NCI-H446 treated with DMSO at 0.1 percent for 48 hours (cell line): ENCODE measurements around the gene COL2A1.

ENCODE experiments used
- DNase-seq: peaks from one replicate; lab custom pipeline; 2025; lab: John Stamatoyannopoulos, UW

The COL2A1 gene

DNA sequence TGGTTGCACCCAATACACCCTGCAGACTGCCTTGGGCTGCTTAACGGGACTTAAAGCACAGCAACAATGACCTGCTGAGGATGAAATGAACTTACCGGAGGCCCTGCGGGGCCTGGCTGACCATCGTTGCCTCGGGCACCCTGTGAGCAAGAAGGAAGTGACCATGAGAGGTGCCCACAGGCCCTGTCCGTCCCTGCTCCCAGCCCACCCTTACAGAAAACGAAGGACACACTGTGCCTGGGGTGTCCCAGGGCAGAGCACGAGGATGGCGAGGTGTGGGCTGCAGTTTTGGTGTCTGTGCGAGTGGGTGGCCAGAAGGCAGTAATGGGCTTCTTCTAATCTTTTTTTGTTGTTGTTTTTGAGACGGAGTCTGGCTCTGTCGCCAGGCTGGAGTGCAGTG lies 14.6 kb downstream of the COL2A1 start:
- no peak for DNase-seq

DNA sequence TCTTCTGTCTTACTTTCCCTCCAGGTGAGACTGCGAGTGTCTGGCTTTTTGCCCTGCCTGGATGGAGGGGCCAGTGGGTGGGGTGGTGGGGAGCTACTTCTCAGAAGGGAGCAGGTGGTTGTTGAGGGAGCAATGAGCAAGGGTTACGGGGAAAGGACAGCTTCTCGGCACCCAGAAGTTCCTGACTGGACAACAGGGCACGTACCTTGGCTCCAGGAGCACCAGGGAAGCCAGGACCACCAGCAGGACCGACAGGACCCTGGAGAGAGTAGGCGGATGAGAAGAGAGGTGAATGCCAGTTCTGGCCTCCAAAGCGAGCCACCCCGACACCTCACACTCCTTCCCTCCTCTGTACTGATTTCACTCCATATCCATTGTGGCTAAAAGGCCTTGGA lies 15.3 kb downstream of the COL2A1 start:
- DNase-seq = no peak

DNA sequence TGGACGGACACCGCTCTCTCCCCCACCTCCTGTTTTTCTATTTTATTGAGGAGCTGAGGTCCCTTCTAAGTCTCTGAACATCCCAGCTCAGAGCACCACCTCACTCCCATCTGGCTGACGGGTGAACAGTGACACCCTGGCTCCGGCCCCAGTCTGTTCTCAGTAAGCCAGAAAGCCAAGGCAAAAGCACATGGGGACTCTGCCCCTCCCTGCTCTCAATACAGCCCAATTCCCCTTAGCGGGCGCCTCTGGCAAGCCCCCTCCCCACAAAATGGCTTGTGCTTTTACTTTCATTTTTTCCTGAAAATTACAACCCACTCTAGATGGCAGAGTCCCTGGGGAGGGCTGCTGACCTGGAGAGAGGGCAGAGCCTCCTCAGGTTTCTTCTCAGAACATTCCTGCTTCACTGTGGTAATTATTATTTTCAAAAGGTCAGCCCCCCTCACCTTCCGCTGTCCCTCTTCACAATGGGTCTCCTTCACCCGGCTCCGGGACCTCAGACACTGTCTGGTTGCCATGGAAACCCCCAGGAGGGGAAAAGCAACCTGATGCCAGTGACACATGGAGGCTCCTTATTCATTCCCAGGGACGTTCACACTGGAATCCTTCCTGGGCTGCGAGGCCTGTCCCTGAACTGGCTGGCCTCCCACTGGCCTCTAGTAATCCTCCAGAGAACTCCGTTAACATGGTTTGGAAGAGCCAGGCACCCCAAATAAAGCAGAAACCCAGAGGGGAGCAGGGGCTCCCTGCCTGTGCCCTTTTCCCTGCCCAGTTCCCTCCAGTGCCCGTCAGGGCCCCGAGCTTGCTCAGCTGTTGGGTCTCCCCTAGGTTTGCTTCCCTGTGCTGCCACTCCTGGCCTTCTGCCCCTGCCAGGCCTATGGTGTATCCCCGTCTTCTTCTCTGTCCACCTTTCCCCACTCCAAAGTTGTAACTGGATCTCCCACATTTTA lies 15.9 kb downstream of the COL2A1 start:
- DNase-seq = no peak

DNA sequence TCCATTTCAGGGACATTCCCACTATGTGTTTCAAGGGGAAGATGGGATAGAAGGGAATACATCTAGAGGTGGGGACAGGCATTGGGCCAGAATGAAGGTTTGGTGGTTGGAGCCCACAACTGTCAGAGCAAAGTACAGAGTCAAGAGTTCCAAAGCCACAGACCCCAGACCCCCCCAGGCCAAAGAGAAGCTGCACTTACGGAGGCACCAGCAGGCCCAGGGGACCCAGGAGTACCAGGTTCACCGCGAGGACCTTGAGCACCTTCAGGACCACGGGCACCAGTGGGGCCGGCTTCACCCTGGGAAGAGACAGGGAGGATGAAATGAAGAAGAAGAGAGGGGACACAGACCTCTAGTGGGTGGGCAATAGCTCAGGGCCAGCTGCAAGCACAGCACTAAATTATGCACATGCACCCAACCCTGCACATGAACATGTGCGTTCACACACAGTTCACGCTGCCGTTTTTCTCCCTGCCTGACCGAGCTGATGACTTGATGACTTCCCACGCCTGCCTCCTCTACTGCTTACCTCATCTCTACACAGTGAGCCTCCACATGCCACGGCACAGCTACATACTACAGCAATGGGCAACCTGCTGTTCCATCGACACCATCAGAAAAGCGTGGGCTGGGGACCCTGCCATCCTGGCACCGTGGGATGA lies 16.7 kb downstream of the COL2A1 start:
- DNase-seq = no peak

DNA sequence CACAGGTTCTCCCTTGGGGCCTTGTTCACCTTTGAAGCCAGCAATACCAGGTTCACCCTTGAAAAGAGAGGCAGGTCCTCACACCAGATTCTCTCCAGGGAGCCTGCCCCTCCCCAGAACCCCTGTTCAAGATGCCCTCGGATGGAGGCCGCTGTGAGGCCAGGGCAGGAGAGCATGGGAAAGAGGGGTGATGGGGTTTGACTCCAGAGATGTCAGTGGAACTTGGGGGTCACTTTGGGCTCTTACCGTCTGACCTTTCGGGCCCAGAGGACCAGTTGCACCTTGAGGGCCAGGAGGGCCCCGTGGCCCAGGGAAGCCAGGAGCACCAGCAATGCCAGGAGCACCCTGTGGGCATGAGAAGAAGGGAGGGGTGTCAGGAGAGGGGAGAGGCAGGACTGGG lies 17.4 kb downstream of the COL2A1 start:
- no peak for DNase-seq

DNA sequence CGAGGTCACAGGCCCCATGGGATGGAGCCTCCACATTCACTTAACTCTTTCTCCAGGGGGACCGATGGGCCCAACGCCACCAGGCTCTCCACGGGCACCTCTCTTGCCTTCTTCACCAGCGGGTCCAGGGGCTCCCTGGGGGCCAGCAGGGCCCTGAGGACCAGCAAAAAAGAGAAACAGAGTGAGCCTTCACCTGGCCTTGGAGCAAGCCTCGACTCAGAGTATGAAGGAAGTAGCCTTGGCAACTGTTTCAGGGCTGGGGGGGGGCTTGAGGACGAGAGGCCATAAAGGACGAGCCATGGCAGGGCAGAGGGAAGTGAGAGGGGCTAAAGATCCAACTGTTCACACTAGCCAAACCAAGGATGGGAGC lies 18.0 kb downstream of the COL2A1 start:
- DNase-seq = no peak

DNA sequence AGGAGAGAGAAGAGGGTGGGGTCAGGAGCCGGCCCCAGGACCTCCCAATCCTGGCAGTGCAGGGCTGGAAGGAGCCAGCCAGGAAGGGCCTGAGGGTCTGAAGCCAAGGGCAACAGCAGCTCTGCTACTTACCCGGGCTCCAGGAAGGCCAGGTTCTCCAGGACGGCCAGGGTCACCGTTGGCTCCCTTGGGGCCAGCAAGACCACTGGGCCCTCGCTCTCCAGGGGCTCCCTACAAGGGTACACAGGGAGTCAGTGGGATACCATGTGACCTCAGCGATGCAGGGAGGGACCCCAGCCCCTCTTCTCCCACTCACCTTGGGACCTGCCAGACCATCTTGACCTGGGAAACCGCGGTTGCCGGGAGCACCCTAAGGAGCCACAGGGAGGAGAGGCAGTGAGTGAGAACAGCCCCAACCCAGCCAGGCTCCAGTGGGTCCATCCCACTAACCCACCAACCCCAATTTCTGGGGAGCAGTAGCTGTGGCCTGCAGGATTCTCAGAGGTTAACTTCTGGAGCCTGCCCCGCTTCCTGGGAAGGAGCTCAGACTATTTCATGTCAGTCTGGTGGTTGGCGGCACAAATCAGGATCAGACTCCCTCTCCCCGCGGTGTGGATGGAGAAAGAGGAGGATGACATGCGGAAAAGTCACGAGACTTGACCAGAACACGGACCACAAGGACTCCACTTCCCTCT lies 18.5 kb downstream of the COL2A1 start:
- DNase-seq = no peak

DNA sequence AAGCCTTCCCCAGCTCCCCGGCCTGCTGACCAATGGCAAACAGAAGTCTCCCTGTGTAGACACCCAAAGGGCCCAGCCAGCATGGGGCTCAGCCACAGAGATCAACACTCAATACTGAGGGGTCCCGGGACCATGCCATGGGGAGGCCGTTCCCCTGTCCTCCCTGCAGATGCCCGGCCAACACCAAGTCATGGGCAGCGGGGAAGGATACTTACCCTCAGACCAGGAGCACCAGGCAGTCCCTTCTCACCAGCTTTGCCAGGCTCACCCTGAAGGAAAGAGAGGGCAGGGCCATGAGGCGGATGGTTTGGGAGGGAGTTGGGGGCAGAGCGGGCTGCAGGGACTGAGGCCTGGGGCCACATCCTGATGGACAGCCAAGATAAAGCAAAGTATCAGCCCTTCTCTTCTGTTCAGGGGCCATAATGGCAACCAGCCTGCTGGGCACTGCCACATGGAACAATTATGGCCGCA lies 19.9 kb downstream of the COL2A1 start:
- DNase-seq = no peak

DNA sequence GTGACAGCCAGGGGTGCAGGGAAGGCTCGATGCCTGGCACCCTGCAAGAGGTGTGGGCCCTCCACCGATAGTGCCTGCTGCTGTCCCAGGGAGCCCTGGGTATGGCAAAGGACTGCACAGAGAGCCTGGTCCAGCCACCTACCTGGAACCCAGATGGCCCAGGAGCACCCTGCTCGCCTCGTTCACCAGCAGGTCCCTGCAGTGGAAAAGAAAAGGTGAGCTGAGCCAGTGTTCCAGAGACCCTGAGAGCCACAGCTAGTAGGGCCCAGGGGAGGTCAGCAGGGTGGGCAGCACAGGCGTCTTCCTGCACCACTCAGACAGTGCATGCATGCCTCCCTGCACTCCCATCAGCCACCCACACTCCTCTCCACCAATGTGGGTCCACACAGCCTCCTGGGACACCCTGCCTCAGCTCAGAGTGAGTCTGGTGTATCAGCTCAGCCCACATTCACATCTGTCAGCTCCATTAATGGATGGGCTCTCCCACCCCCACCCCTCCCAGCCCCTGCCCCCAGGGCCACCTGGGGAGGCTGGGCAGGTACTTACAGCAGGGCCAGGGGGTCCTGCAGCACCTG lies 20.6 kb downstream of the COL2A1 start:
- no peak for DNase-seq

DNA sequence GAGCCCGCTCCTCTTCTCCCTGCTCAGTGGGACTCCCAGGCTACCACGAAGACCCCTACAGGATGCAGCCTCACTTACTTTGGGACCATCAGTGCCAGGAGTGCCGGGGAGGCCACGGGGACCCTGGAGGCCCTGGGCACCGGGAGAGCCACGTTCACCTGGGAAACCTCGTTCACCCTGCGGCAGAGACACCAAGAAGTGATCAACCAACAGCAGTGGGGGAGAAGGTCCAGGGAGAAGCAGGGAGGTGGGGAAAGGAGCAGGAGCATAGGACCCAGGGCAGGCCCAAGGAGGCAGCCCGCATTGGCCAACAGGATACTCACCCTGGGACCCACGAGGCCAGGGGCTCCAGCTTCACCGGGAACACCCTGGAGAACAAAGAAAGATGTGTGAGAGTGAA lies 21.5 kb downstream of the COL2A1 start:
- DNase-seq = no peak

DNA sequence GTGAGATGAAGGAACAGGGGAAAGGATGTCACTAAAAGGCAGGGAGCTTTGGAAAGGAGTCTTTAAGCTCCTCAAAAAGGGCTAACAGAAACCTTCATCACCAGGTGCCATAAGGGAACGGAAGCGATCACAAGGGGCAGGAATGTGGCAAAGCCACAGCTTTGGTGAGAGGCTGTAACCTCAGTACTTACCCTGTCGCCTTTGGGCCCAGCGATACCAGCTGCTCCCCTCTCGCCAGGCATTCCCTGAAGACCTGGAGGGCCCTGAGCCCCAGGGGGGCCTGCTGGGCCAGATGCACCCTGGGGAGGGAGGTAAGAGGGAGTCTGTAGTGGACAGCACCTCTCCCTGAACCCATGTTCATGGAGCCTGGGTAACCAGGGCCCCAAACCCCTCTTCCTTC lies 22.0 kb downstream of the COL2A1 start:
- DNase-seq = no peak

DNA sequence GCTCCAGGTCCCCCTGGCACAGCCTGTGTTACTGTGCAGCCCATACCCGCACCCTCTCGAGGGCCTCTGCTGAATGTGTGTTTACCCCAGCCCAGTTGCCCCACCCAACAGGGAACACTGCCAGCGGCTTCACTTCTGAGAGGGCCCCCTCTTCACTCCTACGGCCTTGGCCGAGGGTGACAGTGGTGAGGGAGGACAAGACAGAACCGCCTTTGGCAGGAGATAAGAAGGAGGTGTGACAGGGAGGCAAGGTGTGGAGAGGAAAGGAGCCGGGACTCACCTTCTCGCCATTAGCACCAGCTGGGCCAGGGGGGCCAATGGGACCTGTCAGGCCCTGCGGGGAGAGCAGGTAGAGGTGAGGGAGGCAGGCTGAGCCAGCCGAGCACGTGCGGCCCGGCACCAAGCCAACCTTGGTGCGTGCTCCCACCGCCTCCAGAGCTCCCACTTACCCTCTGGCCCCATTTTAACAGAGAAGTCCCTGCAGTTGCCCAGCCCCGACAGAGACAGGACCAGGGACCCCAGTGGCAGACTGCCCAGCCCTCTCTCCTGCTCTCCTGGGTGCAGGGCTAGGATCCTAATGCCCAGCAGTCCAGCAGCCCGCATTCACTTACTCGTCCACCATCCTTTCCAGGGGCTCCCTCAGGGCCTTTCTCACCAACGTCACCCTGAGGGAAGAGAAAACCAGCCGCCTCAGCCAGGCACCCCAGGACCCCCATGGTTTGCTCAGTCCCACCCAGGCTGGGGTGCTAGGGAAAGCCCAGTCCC lies 22.6 kb downstream of the COL2A1 start:
- DNase-seq = no peak

DNA sequence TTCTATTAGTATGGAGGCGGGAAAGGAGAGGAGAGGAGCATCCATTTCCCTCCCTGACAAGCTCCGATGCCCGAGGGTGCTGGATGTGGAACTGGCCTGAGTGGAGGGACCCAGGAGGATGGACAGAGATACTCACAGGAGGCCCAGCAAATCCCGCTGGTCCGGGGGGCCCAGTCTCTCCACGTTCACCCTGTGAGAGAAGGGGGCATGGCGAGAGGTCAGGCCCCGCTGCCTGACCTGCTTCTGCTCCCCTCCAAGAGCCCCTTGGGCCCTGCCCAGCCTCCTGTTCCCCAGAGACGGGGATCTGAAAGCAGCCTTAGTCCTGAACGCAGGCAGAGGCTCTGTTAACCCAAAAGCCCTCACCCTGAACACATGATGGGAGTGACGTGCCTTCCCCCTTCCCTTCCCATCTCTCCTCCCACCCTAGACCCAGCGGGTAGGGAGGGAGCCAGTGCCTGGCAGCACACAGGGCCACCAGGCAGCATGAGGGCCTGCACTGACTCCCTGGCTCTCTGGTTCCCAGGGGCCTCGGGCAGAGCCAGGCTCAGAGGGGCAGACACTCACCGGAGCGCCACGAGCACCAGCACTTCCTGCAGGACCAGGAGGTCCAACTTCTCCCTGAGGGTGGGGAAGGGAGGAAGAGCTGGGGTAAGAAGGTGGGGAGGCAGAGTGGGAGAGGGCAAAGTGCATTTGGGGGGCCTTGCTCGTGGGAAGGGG lies 23.3 kb downstream of the COL2A1 start:
- DNase-seq = no peak

DNA sequence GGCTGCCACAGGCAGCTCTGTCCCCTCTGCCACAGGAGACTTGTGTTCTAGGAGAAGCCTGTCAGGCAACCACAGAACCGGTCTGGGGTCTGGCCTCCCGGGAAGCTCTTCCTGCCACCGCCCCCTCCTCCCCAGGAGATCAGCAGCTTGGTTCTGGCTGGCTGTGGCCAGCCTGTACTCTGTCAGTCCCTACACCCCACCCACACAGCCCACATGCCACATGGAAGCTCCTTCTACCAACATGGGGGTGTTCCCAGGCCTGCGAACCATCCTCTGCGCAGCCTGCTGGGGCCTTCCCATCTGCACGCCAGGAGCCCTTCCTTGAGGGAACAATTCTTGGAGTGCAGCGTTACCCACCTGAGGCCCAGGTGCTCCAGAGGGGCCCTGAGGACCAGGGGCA lies 24.1 kb downstream of the COL2A1 start:
- DNase-seq = no peak

DNA sequence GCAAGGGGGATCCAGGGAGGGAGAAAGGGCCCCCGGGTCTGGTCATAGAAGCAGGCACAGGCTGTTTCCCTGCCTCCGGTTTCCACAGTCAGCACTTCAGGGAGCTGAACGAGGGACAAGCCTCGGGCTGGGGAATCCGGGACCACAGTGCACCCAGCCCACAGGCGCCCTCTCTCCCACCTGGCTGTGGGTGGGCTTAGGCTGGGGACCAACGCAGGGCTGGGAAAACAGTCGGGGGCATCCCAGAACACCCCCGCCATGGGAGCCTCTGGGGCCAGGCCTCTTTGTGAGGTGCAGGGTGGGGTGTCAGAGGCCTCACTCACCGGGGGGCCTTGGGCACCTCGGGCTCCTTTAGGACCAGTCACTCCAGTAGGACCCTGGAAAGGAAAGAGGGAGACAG lies 24.6 kb downstream of the COL2A1 start:
- no peak for DNase-seq

DNA sequence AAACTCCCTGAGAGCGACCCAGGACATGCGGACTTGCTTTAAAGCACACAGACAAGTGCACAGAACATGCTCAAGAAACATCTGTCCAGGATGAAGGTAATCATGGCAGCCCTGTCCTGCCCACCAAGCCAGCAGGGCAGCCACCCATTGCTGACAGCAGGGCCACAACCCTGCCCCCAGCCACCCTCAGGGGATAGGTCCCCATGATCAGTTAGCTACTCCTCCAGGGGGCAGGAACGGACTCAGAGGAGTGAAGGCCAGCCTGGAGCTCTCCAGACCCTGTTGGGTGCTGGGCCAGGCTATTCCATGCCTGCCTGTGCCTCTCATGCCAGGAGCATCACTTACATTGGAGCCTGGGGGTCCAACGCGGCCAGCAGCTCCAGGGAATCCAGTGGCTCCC lies 25.1 kb downstream of the COL2A1 start:
- no peak for DNase-seq

DNA sequence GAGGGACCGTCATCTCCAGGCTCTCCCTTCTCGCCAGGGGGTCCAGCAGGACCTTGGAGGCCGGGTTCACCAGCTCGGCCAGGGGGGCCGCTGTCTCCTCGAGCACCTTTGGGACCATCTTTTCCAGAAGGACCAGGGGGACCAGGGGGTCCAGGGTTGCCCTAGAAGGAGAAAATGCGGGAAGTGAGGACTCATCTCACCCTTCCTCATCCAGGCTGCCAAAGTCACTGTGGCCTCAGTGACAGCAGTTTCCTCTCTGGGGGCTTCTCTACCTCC lies 25.7 kb downstream of the COL2A1 start:
- no peak for DNase-seq

DNA sequence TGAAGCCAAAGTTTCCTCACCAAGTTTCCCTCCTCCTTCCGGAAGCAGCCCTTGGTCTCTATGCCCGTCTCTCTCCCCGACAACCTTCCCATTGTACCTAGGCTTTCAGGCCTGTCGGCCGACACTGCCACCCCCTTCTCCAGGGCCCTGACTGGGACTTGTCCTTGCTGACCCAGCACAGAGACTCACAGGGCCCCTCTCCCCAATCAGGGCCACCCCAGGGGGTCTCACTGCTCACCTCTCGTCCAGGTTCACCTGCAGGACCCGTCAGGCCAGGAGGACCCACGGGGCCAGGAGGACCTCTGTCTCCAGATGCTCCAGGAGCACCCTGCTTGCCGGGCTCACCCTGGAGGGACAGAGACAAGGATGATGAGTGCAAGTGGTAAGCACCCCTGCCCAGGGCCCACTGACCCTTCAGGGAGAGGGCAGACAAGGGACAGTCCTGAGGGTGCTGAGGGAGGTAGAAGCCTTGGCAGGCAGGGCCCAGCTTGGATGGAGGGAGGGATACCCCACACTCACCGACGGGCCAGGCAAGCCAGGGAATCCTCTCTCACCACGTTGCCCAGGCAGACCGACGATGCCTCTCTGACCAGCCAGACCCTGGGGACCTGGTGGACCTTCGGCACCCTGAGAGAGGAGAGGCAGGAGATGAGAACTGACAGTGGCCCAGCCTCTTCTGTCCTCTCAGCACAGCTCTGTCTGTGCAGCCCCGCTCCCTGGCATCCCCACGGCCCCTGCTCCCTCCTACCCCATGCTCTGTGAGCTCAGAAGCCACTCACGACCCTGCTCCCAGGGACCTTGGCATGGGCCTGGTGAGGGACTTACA lies 26.3 kb downstream of the COL2A1 start:
- DNase-seq = no peak

DNA sequence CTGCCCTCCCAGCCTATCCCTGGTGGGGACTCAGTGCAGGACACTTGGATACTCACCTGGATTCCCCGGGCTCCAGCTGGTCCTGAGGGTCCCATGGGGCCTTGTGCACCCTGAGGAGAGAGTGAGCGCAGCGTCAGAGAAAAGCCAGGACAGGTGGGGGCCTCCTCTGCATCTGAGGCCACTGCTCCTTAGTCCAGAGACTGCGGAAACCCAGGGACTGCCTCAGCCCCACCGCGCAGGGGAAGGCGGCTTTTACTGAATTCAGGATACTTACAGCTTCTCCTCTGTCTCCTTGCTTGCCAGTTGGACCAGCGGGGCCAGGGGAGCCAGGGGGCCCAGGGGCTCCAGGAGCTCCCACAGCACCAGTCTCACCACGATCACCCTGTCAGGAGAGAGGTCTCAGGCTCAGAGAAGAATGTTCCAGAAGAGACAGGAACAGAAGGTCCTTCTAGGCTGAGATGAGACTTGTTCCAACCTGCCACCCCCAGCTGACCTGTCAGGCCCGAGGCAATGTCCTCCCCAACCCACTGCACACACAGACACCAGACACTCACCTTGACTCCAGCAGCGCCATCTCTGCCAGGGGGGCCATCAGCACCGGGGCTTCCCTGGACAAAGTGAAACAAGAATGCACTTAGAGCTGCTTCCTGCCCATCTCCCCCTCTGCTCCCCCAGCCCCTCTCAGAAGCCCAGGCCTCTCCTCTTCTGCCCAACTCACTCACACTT lies 27.1 kb downstream of the COL2A1 start:
- no peak for DNase-seq

DNA sequence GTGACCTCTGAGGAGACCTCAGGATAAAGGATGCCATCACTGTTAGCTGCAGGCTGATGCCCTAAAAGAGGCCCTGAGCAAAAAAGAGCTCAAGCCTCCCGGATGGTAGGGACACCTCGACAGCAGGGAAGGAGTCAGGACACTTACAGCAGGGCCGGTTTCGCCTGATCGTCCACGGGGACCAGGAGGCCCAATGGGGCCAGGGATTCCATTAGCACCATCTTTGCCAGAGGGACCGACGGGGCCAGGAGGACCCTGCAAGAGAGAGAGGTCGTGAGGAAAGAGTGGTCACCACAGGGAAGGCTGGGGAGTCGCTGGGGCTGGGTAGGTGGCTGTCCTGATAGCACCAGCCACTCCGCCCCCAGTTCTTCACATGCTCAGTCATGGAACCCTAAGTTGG lies 28.5 kb downstream of the COL2A1 start:
- no peak for DNase-seq
